ENCODE data around the gene SAP130. TPM values are rescaled to one million over a fixed set of nuclear protein-coding genes. Genes with fewer than 3 reads are reported as not detected.

The SAP130 gene
- total and polyA plus RNA-seq, 2 of the 8 experiments (the other 6 are each of a cell fraction or from before 2014, with no cell fraction given): 51.4 to 54.3 TPM

DNA sequence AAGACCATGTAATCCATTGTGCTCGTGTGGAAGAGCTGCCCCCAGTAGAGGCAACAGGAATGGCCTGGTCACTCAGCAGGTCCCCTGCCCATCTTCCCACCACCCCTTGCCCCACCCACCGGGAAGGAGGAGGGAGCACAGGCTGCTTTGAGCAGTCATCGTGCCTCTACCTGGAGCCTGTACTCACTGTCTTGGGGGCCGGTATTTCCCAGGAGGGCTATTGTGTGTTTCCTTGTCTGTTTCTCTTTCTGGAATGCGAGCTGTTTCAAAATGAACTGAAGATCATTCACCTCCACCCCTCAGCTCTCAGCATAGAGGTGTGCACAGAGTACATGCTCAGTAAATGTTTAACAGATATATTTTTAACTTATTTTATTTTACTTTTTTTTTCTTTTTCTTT lies 134.4 kb downstream of the SAP130 start (continued):
- TF ChIP-seq EP300 (IDR thresholded peaks at IDR 0.05; ENCODE audit: borderline replicate concordance in 1 of 2, low read depth in 2 of 2, low read length in 2 of 2) (no peak), KDM1A (IDR thresholded peaks at IDR 0.05; ENCODE audit: borderline replicate concordance, low read length) (no peak), USF2 (IDR thresholded peaks at IDR 0.05; ENCODE audit: low read length) (no peak)

All from H1 (cell line).